Astrocyte (in vitro differentiated cells and primary cell): Measurements from ENCODE around the gene CCDC91. TPM values are rescaled to one million over a fixed set of nuclear protein-coding genes. Genes with fewer than 3 reads are reported as not detected.

Experiments
- DNase-seq: peaks from one replicate; pipeline ENCODE4 v3.0.0-alpha.2; 2010; ENCODE audit warnings: low read depth
- FAIRE-seq: peaks from 2 replicates; lab custom pipeline; 2011; peaks lifted over from hg19 to GRCh38; lab: Jason Lieb, UNC
- H2AFZ ChIP-seq: 2 replicates; pipeline ENCODE4 v1.6.0; 2012; ENCODE audit warnings: low read depth, low read length, inconsistent platforms
- H3K27ac ChIP-seq: 2 replicates; pipeline ENCODE4 v1.5.1; 2011; ENCODE audit warnings: low read depth, low read length, inconsistent platforms
- H3K27me3 ChIP-seq: 2 replicates; pipeline ENCODE4 v1.6.0; 2011; ENCODE audit warnings: low read length, inconsistent platforms; ENCODE audit not compliant: insufficient read depth
- H3K36me3 ChIP-seq: 2 replicates; pipeline ENCODE4 v1.5.1; 2011; ENCODE audit warnings: low read length, inconsistent platforms; ENCODE audit not compliant: insufficient read depth
- H3K4me1 ChIP-seq: 2 replicates; pipeline ENCODE4 v1.5.1; 2011; ENCODE audit warnings: low read length, inconsistent platforms; ENCODE audit not compliant: insufficient read depth
- H3K4me2 ChIP-seq: 2 replicates; pipeline ENCODE4 v1.6.0; 2012; ENCODE audit warnings: low read length, inconsistent platforms
- H3K4me3 ChIP-seq: 2 replicates; pipeline ENCODE4 v1.5.1; 2011; ENCODE audit warnings: low read depth, mild to moderate bottlenecking, low read length, inconsistent platforms; ENCODE audit not compliant: insufficient read depth
- H3K79me2 ChIP-seq: 2 replicates; pipeline ENCODE4 v1.6.0; 2012; ENCODE audit warnings: mild to moderate bottlenecking, low read length, inconsistent platforms; ENCODE audit not compliant: insufficient read depth
- H3K9ac ChIP-seq: 2 replicates; pipeline ENCODE4 v1.6.0; 2012; ENCODE audit warnings: mild to moderate bottlenecking, low read length, inconsistent platforms
- H3K9me3 ChIP-seq: 2 replicates; pipeline ENCODE4 v1.5.1; 2012; ENCODE audit warnings: low read depth, mild to moderate bottlenecking, low read length, inconsistent platforms; ENCODE audit not compliant: insufficient read depth
- H4K20me1 ChIP-seq: 2 replicates; pipeline ENCODE4 v1.6.0; 2012; ENCODE audit warnings: low read length, inconsistent platforms; ENCODE audit not compliant: insufficient read depth
- H3K27ac Mint-ChIP-seq: one replicate; pipeline ENCODE4 v1.8.0; 2021; ENCODE audit warnings: mild to moderate bottlenecking, mixed read lengths; ENCODE audit not compliant: unreplicated experiment
- H3K27me3 Mint-ChIP-seq: one replicate; pipeline ENCODE4 v1.8.0; 2021; ENCODE audit warnings: low read depth, mixed read lengths; ENCODE audit not compliant: unreplicated experiment
- H3K36me3 Mint-ChIP-seq: one replicate; pipeline ENCODE4 v1.8.0; 2021; ENCODE audit warnings: low read depth, mixed read lengths; ENCODE audit not compliant: unreplicated experiment
- H3K4me1 Mint-ChIP-seq: one replicate; pipeline ENCODE4 v1.8.0; 2021; ENCODE audit warnings: low read depth, mixed read lengths; ENCODE audit not compliant: unreplicated experiment
- H3K4me3 Mint-ChIP-seq: one replicate; pipeline ENCODE4 v1.8.0; 2021; ENCODE audit warnings: mild to moderate bottlenecking, moderate library complexity, mixed read lengths; ENCODE audit not compliant: unreplicated experiment
- H3K9me3 Mint-ChIP-seq: one replicate; pipeline ENCODE4 v1.8.0; 2021; ENCODE audit warnings: mild to moderate bottlenecking, mixed read lengths; ENCODE audit not compliant: unreplicated experiment
- CTCF ChIP-seq: IDR thresholded peaks from 2 replicates; pipeline ENCODE4 v1.5.1; 2011; ENCODE audit warnings: low read depth, mild to moderate bottlenecking, inconsistent platforms, low read length, moderate library complexity; ENCODE audit not compliant: insufficient read depth
- EZH2 ChIP-seq: IDR thresholded peaks from 2 replicates; pipeline ENCODE4 v1.6.1; 2012; ENCODE audit warnings: mild to moderate bottlenecking, low read length, inconsistent platforms; ENCODE audit not compliant: insufficient read depth
- total RNA-seq: library from RNA; stranded (reverse); gene quantifications from 2 replicates; pipeline ENCODE4 v1.2.1, GENCODE V29; 2021

CCDC91 gene
- total RNA-seq, 1 donor from 2014 or later, result 19.3 TPM

DNA sequence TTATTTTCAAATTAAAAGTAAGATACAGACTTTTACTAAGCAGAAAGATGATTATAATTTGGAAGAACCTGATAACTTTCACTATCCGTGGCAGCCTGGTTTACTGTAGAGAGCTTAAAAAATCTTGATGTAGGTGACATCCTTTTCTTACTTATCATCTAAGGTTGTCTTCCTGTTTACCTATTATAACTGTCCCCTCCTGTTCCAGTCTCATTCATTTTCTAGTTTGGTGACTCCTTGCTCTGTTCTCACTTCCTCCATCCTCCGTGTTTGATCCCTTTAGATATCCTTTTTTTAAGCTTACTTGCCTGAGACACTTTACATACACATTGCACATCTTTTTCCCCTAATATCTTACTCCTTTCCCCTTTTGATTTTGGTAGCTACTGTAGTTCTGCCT lies 27.5 kb downstream of the CCDC91 start:
- Mint-ChIP-seq H3K9me3 (no peaks in the 10 kb centered on the region), H3K4me3 (no peak overlapping the region), H3K36me3 (no peaks in the 10 kb centered on the region), H3K27ac (no peak overlapping the region), H3K27me3 (no peaks in the 10 kb centered on the region), H3K4me1 (peaks cover 7% of the 10 kb centered on the region)
- no peaks in the 10 kb centered on the region for H4K20me1 ChIP-seq
- H3K9ac ChIP-seq, result no peak overlapping the region
- H3K4me1 ChIP-seq, result no peaks in the 10 kb centered on the region
- no peak overlapping the region for H2AFZ ChIP-seq
- FAIRE-seq, result no peak
- H3K27ac ChIP-seq, result no peak overlapping the region
- H3K36me3 ChIP-seq, result no peaks in the 10 kb centered on the region
- no peak for TF ChIP-seq EZH2
- TF ChIP-seq CTCF, result no peak
- H3K4me2 ChIP-seq, result no peak overlapping the region
- no peaks in the 10 kb centered on the region for H3K9me3 ChIP-seq
- H3K4me3 ChIP-seq, result no peak overlapping the region
- H3K27me3 ChIP-seq, result no peaks in the 10 kb centered on the region
- DNase-seq, result no peak
- peaks cover 15% of the 10 kb centered on the region for H3K79me2 ChIP-seq

DNA sequence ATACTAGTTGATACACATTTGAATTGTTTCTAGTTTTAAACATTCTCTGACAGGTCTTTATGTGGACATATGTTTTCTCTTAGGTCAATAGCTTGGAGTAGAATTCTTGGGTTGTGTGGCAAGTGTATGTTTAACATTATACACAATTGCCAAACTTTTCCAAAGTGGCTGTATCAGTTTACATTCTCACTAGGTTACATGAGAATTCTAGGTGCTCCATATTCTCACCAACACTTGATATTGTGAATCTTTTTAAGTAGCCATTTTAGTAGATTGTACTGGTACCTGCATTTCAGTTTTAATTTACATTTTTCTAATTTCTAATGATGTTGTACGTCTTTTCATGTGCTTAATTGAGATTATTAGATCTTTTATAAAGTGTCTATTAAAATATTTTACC lies 28.6 kb downstream of the CCDC91 start:
- H3K4me2 ChIP-seq, result no peak overlapping the region
- H3K4me1 Mint-ChIP-seq, result peaks cover 7% of the 10 kb centered on the region

More for the DNA sequence above, 28.6 kb downstream of the CCDC91 start:
- no peak overlapping the region for H3K27ac ChIP-seq
- H3K27me3 ChIP-seq, result no peaks in the 10 kb centered on the region
- no peaks in the 10 kb centered on the region for H3K4me1 ChIP-seq
- H3K9me3 ChIP-seq, result no peaks in the 10 kb centered on the region
- H4K20me1 ChIP-seq, result no peaks in the 10 kb centered on the region
- Mint-ChIP-seq H3K27ac (no peak overlapping the region), H3K4me3 (no peak overlapping the region), H3K27me3 (no peaks in the 10 kb centered on the region), H3K36me3 (no peaks in the 10 kb centered on the region), H3K9me3 (no peaks in the 10 kb centered on the region)
- H3K4me3 ChIP-seq, result no peak overlapping the region
- FAIRE-seq (no peak), DNase-seq (no peak)
- H2AFZ ChIP-seq, result no peak overlapping the region
- no peak overlapping the region for H3K9ac ChIP-seq
- peaks cover 20% of the 10 kb centered on the region for H3K79me2 ChIP-seq
- H3K36me3 ChIP-seq, result no peaks in the 10 kb centered on the region
- TF ChIP-seq EZH2, result no peak
- no peak for TF ChIP-seq CTCF
